Lower leg skin (tissue), 3 donors: ENCODE results near the gene FHOD3.

Experiments used
- POLR2A ChIP-seq, 2 donors: fragments of 450-650 bp; IDR thresholded peaks; one replicate each; pipeline ENCODE4 v1.6.1; 2016 to 2017; ENCODE audit warnings: antibody characterized with exemption in 2 of 2, mild to moderate bottlenecking in 1 of 2, moderate library complexity in 1 of 2
- TF ChIP-seq, protein P1 (sequence below), 3 donors: fragments of 450-650 bp; IDR thresholded peaks; one replicate each; pipeline ENCODE4 v1.5.1; 2016; ENCODE audit warnings: antibody characterized with exemption in 3 of 3, mild to moderate bottlenecking in 3 of 3, moderate library complexity in 2 of 3

DNA sequence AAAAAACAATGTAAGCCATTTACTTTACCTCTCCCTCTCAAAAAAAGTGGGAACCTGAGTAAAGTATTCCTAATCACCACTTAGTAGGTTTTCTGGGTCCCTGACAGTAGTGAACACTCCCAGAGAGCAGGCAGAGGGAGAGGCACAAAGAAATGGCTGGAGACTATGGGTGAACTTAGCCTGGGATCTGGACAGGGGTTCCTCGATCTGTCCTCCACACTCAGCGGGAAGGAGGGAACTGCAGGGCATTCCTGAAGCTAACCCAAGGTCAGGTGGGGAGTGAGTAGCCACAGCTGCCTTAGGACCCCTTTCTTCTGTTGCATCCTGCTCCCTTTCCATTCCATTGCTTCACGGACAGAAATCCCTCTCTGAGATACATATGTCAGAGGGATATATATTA is 375.9 kb downstream of the FHOD3 start:
- TF ChIP-seq, protein P1, sequence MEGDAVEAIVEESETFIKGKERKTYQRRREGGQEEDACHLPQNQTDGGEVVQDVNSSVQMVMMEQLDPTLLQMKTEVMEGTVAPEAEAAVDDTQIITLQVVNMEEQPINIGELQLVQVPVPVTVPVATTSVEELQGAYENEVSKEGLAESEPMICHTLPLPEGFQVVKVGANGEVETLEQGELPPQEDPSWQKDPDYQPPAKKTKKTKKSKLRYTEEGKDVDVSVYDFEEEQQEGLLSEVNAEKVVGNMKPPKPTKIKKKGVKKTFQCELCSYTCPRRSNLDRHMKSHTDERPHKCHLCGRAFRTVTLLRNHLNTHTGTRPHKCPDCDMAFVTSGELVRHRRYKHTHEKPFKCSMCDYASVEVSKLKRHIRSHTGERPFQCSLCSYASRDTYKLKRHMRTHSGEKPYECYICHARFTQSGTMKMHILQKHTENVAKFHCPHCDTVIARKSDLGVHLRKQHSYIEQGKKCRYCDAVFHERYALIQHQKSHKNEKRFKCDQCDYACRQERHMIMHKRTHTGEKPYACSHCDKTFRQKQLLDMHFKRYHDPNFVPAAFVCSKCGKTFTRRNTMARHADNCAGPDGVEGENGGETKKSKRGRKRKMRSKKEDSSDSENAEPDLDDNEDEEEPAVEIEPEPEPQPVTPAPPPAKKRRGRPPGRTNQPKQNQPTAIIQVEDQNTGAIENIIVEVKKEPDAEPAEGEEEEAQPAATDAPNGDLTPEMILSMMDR (IDR thresholded peaks at IDR 0.05), result no peak
- TF ChIP-seq POLR2A (IDR thresholded peaks at IDR 0.05), result no peak
